ENCODE measurements around the gene GTPBP8. TPM values are rescaled to one million over a fixed set of nuclear protein-coding genes. Genes with fewer than 3 reads are reported as not detected.

The GTPBP8 gene
- total RNA-seq, result 10 to 100 TPM; 15.0 to 39.6 (median 18.7) TPM
- 10 to 100 TPM in 1 of 3 donors, 1 to 10 TPM in 2; 4.5 to 18.0 (median 5.5) TPM for polyA plus RNA-seq
- long read RNA-seq, donor 1, transcript GTPBP8-203 (6 exons, 1,360 nt), result major isoform, 9 of 15 reads
- long read RNA-seq, donor 1, partial matches to known transcripts, result 0 of 15 reads
- long read RNA-seq, donor 1, other reads (novel, unspliced or antisense), result 0 of 15 reads
- long read RNA-seq, donor 2, transcript GTPBP8-203 (6 exons, 1,360 nt), result major isoform, 6 of 10 reads
- long read RNA-seq, donor 2, partial matches to known transcripts, result 0 of 10 reads
- long read RNA-seq, donor 2, other reads (novel, unspliced or antisense), result 0 of 10 reads
- long read RNA-seq, donor 3, transcript GTPBP8-203 (6 exons, 1,360 nt), result major isoform, 5 of 9 reads
- long read RNA-seq, donor 3, partial matches to known transcripts, result 0 of 9 reads
- long read RNA-seq, donor 3, other reads (novel, unspliced or antisense), result 0 of 9 reads
- long read RNA-seq, donor 4, transcript GTPBP8-203 (6 exons, 1,360 nt), result major isoform, 21 of 32 reads
- long read RNA-seq, donor 4, partial matches to known transcripts, result 7 of 32 reads
- long read RNA-seq, donor 4, other reads (novel, unspliced or antisense), result 2 of 32 reads
- long read RNA-seq, donor 5, transcript GTPBP8-203 (6 exons, 1,360 nt), result major isoform, 19 of 36 reads
- long read RNA-seq, donor 5, transcript GTPBP8-207 (5 exons, 715 nt), result minor isoform, 6 of 36 reads
- long read RNA-seq, donor 5, partial matches to known transcripts, result 0 of 36 reads
- long read RNA-seq, donor 5, other reads (novel, unspliced or antisense), result 7 of 36 reads
- long read RNA-seq, donor 6, transcript GTPBP8-203 (6 exons, 1,360 nt), result major isoform, 6 of 15 reads
- long read RNA-seq, donor 6, partial matches to known transcripts, result 4 of 15 reads
- long read RNA-seq, donor 6, other reads (novel, unspliced or antisense), result 3 of 15 reads
- long read RNA-seq, donor 7, transcript GTPBP8-203 (6 exons, 1,360 nt), result major isoform, 5 of 7 reads
- long read RNA-seq, donor 7, partial matches to known transcripts, result 0 of 7 reads
- long read RNA-seq, donor 7, other reads (novel, unspliced or antisense), result 0 of 7 reads
- long read RNA-seq, donor 8, transcript GTPBP8-203 (6 exons, 1,360 nt), result major isoform, 9 of 19 reads
- long read RNA-seq, donor 8, partial matches to known transcripts, result 0 of 19 reads
- long read RNA-seq, donor 8, other reads (novel, unspliced or antisense), result 5 of 19 reads
- long read RNA-seq, donor 9, transcript GTPBP8-203 (6 exons, 1,360 nt), result major isoform, 7 of 16 reads
- long read RNA-seq, donor 9, partial matches to known transcripts, result 0 of 16 reads
- long read RNA-seq, donor 9, other reads (novel, unspliced or antisense), result 6 of 16 reads
- long read RNA-seq, donor 10, transcript GTPBP8-203 (6 exons, 1,360 nt), result major isoform, 7 of 9 reads
- long read RNA-seq, donor 10, partial matches to known transcripts, result 0 of 9 reads
- long read RNA-seq, donor 10, other reads (novel, unspliced or antisense), result 0 of 9 reads

DNA sequence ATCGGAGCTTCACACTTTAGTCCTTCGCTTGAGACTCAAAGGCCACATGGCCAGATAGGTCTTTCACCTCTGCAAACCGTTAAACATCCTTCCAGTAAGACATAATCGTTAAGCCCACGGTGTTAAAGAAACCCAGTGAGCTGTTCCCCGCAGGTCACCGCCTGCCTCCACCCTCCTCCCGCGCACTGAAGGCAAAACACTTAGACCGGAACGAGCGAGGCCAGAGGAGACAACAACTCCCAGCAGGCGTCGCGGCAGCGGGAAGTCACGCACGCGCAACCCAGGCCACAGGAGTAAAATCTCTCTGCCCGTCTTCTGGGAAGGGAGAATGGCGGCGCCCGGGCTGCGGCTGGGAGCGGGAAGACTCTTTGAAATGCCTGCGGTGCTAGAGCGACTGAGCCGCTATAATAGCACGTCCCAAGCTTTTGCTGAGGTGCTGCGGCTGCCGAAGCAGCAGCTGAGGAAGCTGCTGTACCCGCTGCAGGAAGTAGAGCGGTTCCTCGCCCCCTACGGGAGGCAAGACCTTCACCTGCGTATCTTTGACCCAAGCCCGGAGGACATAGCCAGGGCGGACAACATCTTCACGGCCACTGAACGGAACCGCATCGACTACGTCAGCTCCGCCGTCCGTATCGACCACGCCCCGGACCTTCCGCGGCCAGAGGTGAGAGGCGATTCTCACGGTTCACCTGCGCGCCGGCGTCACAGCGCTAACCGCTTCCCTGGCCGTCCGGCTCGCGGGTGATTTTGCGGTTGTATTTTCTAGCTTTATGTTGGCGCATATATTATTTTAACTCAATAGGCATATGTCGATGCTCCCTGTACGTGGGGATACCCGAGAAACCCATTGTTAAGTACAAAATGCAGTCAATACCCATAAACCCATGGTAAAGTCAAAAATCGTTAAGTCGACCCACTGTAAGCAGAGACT, at the start of gene GTPBP8:
Gene GTPBP8, plus strand, starts transcription at position 313 of the 931 bp plus-strand sequence. Its CDS starts 16 bp downstream, at position 329.
- peak; percentile 96 to 98 for TF ChIP-seq POLR2A (IDR thresholded peaks at IDR 0.05)
- TF ChIP-seq, protein P1, sequence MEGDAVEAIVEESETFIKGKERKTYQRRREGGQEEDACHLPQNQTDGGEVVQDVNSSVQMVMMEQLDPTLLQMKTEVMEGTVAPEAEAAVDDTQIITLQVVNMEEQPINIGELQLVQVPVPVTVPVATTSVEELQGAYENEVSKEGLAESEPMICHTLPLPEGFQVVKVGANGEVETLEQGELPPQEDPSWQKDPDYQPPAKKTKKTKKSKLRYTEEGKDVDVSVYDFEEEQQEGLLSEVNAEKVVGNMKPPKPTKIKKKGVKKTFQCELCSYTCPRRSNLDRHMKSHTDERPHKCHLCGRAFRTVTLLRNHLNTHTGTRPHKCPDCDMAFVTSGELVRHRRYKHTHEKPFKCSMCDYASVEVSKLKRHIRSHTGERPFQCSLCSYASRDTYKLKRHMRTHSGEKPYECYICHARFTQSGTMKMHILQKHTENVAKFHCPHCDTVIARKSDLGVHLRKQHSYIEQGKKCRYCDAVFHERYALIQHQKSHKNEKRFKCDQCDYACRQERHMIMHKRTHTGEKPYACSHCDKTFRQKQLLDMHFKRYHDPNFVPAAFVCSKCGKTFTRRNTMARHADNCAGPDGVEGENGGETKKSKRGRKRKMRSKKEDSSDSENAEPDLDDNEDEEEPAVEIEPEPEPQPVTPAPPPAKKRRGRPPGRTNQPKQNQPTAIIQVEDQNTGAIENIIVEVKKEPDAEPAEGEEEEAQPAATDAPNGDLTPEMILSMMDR (IDR thresholded peaks at IDR 0.05), result peak in 3 of 6 experiments; percentile 20 to 29 (median 27)
- H3K9me3 ChIP-seq (replicated peaks in 1 of 3), result no peaks in the 10 kb centered on the region
- no peaks in the 10 kb centered on the region for H3K36me3 ChIP-seq (replicated peaks in 1 of 2)
- H3K4me3 ChIP-seq, result peak within 1 kb of the TSS; percentile 64 to 85 (median 70)
- DNase-seq, result peak; percentile 89 to 96 (median 93)
- H3K27me3 ChIP-seq, result no peaks in the 10 kb centered on the region
- intact Hi-C loops (cut with DNase I), result no loop called here
- 1% methylated on average over 33 to 70 of the region's 70 CpGs for WGBS, 4 donors
- H3K4me1 ChIP-seq (replicated peaks in 1 of 2), result peaks cover 8 to 25% of the 10 kb centered on the region in 2 donors
- peak within 1 kb of the TSS; percentile 87 to 97 (median 92) for H3K27ac ChIP-seq

DNA sequence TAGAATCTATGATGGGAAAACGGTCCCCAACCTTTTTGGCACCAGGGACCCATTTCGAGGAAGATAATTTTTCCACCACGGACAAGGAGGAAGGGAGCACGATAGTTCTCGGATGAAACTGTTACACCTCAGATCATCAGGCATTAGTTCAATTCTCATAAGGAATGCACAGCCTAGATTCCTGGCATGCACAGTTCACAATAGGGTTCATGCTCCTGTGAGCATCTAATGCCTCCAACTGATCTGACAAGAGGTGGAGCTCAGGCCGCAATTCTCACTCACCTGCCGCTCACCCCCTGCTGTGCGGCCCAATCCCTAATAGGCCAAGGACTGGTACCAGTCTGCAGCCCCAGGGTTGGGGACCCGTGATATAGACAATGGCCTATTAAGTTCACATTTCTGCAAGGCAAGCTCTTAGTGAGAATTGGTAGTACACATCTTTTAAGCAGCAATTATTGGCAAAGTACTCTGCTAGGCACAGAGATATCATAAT, 42.4 kb upstream of the GTPBP8 start:
- intact Hi-C loops (cut with DNase I), result no loop called here
- peaks cover 0 to 7% (median 0%) of the 10 kb centered on the region in 3 donors for H3K9me3 ChIP-seq (replicated peaks in 1 of 3)
- H3K36me3 ChIP-seq (replicated peaks in 1 of 2), result no peaks in the 10 kb centered on the region
- no peak overlapping the region for H3K4me3 ChIP-seq
- H3K4me1 ChIP-seq (replicated peaks in 1 of 2), result no peaks in the 10 kb centered on the region
- WGBS, 4 donors, result 73 to 81% (median 77%) methylated on average over 9 of the region's 9 CpGs
- no peaks in the 10 kb centered on the region for H3K27me3 ChIP-seq
- no peak for DNase-seq
- H3K27ac ChIP-seq, result no peak overlapping the region
- TF ChIP-seq, protein P1 (IDR thresholded peaks at IDR 0.05), result no peak
- no peak for TF ChIP-seq POLR2A (IDR thresholded peaks at IDR 0.05)

DNA sequence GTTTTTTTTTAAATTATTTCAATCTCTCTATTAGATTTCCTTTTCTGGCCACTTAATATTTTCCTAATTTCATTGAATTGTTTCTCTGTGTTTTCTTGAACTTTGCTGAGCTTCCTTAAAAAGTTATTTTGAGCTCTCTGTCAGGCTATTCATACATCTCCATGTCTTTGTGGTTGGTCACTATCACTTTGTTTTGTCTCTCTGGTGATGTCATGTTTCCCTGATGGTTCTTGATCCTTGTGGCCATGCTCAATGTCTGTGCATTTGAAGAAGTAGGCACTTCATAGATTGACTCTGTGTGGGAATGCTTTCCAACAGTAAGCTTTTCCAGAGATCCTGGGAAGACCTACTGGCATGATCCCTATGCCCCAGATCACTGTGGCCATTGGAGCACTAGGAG, 34.4 kb upstream of the GTPBP8 start:
- Histone ChIP-seq H3K4me3 (no peak overlapping the region), H3K4me1 (replicated peaks in 1 of 2) (no peaks in the 10 kb centered on the region), H3K27me3 (no peaks in the 10 kb centered on the region), H3K27ac (no peak overlapping the region), H3K36me3 (replicated peaks in 1 of 2) (no peaks in the 10 kb centered on the region), H3K9me3 (replicated peaks in 1 of 3) (no peaks in the 10 kb centered on the region)
- DNase-seq, result no peak
- no peak for TF ChIP-seq POLR2A (IDR thresholded peaks at IDR 0.05)
- TF ChIP-seq, protein P1 (IDR thresholded peaks at IDR 0.05), result no peak
- intact Hi-C loops (cut with DNase I), result no loop called here

Measured in adrenal gland (tissue), 19 donors.